A673 (cell line): Measurements from ENCODE around the gene ZNF500. TPM values are rescaled to one million over a fixed set of nuclear protein-coding genes. Genes with fewer than 3 reads are reported as not detected.

ENCODE experiments used
- BruUV-seq: library from RNA; stranded (reverse); fragments of 400-500 nt; replicated peaks from 2 replicates; lab custom pipeline; 2021; lab: Mats Ljungman, UMichigan
- CTCF ChIA-PET: fragments of 300-600 bp; sonication (Branson Sonifier 250); formaldehyde crosslinking; loops from one replicate; lab custom pipeline; 2022; ENCODE audit warnings: antibody characterized with exemption; lab: Charles Lee
- POLR2A ChIA-PET: fragments of 300-600 bp; sonication (Branson Sonifier 250); formaldehyde crosslinking; loops from one replicate; lab custom pipeline; 2022; ENCODE audit warnings: antibody characterized with exemption; ENCODE audit not compliant: low non-redundant PET; lab: Charles Lee
- DNase-seq: peaks from one replicate; pipeline ENCODE4 v3.0.0-alpha.2; 2015; ENCODE audit warnings: low spot score
- H3K27ac ChIP-seq: fragments of 200-600 bp; sonication (generic); 2 replicates; pipeline ENCODE4 v1.5.1; 2016; ENCODE audit warnings: mixed run types, low read depth, mild to moderate bottlenecking, mixed read lengths, antibody characterized with exemption, low read length; ENCODE audit not compliant: poor library complexity, severe bottlenecking
- H3K27me3 ChIP-seq: fragments of 200-600 bp; sonication (generic); replicated peaks from 2 replicates; pipeline ENCODE4 v1.6.1; 2017; ENCODE audit warnings: mixed run types, low read depth, mild to moderate bottlenecking, mixed read lengths, antibody characterized with exemption, low read length; ENCODE audit not compliant: insufficient read depth, poor library complexity
- H3K36me3 ChIP-seq: fragments of 200-600 bp; sonication (generic); 2 replicates; pipeline ENCODE4 v1.6.1; 2016; ENCODE audit warnings: mixed run types, mild to moderate bottlenecking, mixed read lengths, antibody characterized with exemption, low read length; ENCODE audit not compliant: insufficient read depth, poor library complexity, severe bottlenecking
- H3K4me1 ChIP-seq: fragments of 200-600 bp; sonication (generic); 2 replicates; pipeline ENCODE4 v1.6.1; 2017; ENCODE audit warnings: mixed run types, mild to moderate bottlenecking, mixed read lengths, antibody characterized with exemption, low read length; ENCODE audit not compliant: insufficient read depth, poor library complexity, severe bottlenecking
- H3K4me3 ChIP-seq: fragments of 200-600 bp; sonication (generic); 2 replicates; pipeline ENCODE4 v1.5.1; 2016; ENCODE audit warnings: low read depth, mixed run types, mild to moderate bottlenecking, mixed read lengths, low read length; ENCODE audit not compliant: poor library complexity, severe bottlenecking
- H3K9me3 ChIP-seq: fragments of 200-600 bp; sonication (generic); 2 replicates; pipeline ENCODE4 v1.6.1; 2016; ENCODE audit warnings: mixed run types, low read depth, mild to moderate bottlenecking, mixed read lengths, antibody characterized with exemption, low read length; ENCODE audit not compliant: poor library complexity, severe bottlenecking
- EZH2 ChIP-seq: fragments of 200-600 bp; sonication (generic); IDR thresholded peaks from 2 replicates; pipeline ENCODE4 v1.6.1; 2017; ENCODE audit warnings: borderline replicate concordance, low read depth, mild to moderate bottlenecking, mixed read lengths, antibody characterized with exemption, low read length; ENCODE audit not compliant: poor library complexity, severe bottlenecking
- intact Hi-C: fragments of 100-400 bp; cut with micrococcal nuclease; formaldehyde crosslinking; loops from one replicate; pipeline ENCODE4 v1.10.0; 2022; ENCODE audit not compliant: unreplicated experiment
- total RNA-seq: library from RNA; stranded (reverse); gene quantifications from 2 replicates; pipeline ENCODE4 v1.2.3, GENCODE V29; 2021
- TF ChIP-seq, protein P1 (sequence below): fragments of 300-800, 200-600 bp; sonication (generic); conservative IDR thresholded peaks from 2 replicates; pipeline ENCODE4 v1.5.1; 2017; ENCODE audit warnings: low read depth, mild to moderate bottlenecking, antibody characterized with exemption, low read length, moderate library complexity, mixed read lengths

ZNF500 gene
- total RNA-seq, 1 experiment from 2014 or later: 16.8 TPM

DNA sequence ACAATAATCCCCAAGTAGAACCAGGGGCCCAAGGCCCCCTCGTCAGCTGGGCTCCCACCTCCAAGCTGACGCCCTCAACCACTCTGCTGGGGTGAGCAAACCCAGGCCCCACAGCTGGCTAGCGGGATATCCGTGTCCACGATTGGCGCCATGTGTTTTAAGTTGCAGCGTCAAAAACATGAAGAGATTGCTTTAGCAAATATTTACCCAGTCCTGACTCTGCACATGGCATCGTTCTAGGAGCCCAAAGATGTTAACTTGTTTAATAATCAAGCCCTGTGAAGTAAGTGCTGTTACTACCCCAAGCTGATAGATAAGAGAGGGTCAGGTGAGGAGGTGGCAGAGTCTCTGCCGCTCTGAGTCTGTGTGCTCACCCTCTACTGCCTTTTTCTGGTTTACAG is 21.5 kb upstream of the ZNF500 start:
- BruUV-seq: no TSS peak
- no peaks in the 10 kb centered on the region for H3K36me3 ChIP-seq
- H3K9me3 ChIP-seq: no peaks in the 10 kb centered on the region
- H3K27ac ChIP-seq: no peak overlapping the region
- H3K4me3 ChIP-seq: no peak overlapping the region
- POLR2A ChIA-PET: no interaction called here
- no peaks in the 10 kb centered on the region for H3K4me1 ChIP-seq
- CTCF ChIA-PET: no interaction called here
- intact Hi-C loops: no loop called here
- H3K27me3 ChIP-seq: no peaks in the 10 kb centered on the region
- DNase-seq: no peak
- TF ChIP-seq EZH2: no peak
- TF ChIP-seq, protein P1, sequence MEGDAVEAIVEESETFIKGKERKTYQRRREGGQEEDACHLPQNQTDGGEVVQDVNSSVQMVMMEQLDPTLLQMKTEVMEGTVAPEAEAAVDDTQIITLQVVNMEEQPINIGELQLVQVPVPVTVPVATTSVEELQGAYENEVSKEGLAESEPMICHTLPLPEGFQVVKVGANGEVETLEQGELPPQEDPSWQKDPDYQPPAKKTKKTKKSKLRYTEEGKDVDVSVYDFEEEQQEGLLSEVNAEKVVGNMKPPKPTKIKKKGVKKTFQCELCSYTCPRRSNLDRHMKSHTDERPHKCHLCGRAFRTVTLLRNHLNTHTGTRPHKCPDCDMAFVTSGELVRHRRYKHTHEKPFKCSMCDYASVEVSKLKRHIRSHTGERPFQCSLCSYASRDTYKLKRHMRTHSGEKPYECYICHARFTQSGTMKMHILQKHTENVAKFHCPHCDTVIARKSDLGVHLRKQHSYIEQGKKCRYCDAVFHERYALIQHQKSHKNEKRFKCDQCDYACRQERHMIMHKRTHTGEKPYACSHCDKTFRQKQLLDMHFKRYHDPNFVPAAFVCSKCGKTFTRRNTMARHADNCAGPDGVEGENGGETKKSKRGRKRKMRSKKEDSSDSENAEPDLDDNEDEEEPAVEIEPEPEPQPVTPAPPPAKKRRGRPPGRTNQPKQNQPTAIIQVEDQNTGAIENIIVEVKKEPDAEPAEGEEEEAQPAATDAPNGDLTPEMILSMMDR: no peak

DNA sequence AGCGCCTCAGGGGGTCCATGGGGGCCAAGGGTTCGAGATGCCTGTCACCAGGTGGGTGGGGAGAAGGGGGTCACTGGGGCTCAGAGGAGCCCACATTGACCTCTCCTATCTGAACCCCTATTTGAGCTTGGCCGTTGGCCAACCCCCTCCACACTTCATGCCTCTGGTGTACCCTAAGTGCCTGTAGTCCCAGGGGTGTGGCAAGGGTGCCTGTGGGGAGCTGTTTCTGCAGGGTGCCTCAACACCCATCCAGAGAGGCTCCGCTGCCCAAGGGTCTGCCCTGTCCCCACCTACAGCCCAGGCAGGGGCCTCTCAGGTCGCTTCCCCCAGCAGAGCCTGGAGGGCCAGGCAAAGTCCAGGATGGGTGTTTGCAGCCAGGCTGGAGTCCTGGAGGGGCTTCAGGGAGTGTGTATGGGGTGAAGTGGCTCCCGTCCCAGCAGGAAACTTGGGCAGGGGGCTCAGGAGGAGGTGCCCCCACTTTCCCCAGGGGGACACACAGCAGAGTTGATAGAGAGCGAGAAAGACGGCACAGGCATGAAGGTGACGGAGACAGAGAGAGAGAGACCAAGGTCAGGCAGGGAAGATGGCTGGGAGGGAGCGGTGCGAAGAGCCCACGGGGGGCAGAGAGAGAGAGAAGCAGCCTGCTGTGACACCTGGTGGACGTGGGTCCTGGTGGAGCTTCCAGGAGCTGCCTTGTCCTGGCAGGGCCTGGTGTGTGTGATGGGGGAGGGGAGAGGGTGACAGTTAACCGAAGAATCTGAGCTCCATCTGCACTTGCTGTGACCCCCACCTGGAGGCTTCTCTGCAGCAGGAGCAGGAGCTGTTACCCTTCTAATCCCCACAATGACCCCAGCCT is 20.9 kb upstream of the ZNF500 start, which contains the start of gene SEPTIN12:
SEPTIN12 (minus strand) TSS at position 719 of the 856 bp plus-strand sequence; CDS start at position 19, 700 bp downstream.
- ChIA-PET POLR2A (no interaction called here), CTCF (no interaction called here)
- DNase-seq: no peak
- no peaks in the 10 kb centered on the region for H3K4me1 ChIP-seq
- no peaks in the 10 kb centered on the region for H3K27me3 ChIP-seq
- H3K27ac ChIP-seq: no peak within 1 kb of the TSS
- TF ChIP-seq, protein P1: no peak
- TF ChIP-seq EZH2: no peak
- H3K9me3 ChIP-seq: no peaks in the 10 kb centered on the region
- no peaks in the 10 kb centered on the region for H3K36me3 ChIP-seq
- H3K4me3 ChIP-seq: no peak within 1 kb of the TSS
- intact Hi-C loops: no loop called here
- no TSS peak for BruUV-seq

DNA sequence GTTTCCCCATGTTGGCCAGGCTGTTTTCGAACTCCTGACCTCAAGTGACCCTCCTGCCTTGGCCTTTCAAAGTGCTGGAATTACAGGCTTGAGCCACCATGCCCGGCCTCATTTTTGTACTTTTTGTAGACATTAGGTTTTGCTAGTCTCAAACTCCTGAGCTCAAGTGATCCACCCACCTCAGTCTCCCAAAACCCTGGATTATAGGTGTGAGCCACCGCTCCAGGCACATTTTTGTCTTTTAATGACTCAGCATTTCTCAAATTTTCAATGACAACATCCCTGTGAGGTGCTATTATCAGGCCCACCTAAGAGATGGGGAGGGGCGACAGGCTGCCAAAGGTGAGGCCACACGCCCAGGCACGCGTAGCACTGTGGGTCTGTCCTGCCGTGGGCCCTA is 20.1 kb upstream of the ZNF500 start:
- ChIA-PET CTCF (no interaction called here), POLR2A (no interaction called here)
- Histone ChIP-seq H3K36me3 (no peaks in the 10 kb centered on the region), H3K4me1 (no peaks in the 10 kb centered on the region), H3K4me3 (no peak overlapping the region), H3K9me3 (no peaks in the 10 kb centered on the region), H3K27ac (no peak overlapping the region), H3K27me3 (no peaks in the 10 kb centered on the region)
- intact Hi-C loops: no loop called here
- DNase-seq: no peak
- BruUV-seq: no TSS peak
- TF ChIP-seq, protein P1: no peak
- TF ChIP-seq EZH2: no peak
